Tibial nerve (tissue), 3 donors: ENCODE data around the gene NR1D1.

Source experiments
- POLR2A ChIP-seq, 2 donors: fragments of 450-650 bp; IDR thresholded peaks; one replicate each; pipeline ENCODE4 v1.6.1; 2017; ENCODE audit warnings: antibody characterized with exemption in 2 of 2, mild to moderate bottlenecking in 2 of 2, moderate library complexity in 2 of 2
- TF ChIP-seq, protein P1 (sequence below), 5 experiments: fragments of 200-600 bp in 3 of 5; fragments of 450-650 bp in 2 of 5; sonication (generic) in 3 of 5; IDR thresholded peaks; one replicate each; pipeline ENCODE4 v1.5.1; 2016 to 2019; ENCODE audit warnings: antibody characterized with exemption in 5 of 5, mild to moderate bottlenecking in 3 of 5, moderate library complexity in 2 of 5

DNA sequence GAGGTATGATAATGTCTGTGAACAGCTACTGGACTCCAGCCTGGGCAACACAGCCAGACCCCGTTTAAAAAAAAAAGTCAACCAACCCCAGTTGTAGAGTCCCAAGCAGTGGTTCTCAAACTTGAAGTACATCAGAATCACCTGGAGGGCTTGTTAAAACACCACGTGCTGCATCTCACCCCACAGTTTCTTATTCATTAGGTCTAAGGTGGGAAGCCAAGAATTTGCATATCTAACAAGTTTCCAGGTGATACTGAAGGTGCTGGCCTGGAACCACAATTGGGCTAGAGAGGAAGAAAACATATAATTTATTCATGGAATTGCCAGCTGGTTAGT is 14.7 kb upstream of the NR1D1 start:
- TF ChIP-seq, protein P1, sequence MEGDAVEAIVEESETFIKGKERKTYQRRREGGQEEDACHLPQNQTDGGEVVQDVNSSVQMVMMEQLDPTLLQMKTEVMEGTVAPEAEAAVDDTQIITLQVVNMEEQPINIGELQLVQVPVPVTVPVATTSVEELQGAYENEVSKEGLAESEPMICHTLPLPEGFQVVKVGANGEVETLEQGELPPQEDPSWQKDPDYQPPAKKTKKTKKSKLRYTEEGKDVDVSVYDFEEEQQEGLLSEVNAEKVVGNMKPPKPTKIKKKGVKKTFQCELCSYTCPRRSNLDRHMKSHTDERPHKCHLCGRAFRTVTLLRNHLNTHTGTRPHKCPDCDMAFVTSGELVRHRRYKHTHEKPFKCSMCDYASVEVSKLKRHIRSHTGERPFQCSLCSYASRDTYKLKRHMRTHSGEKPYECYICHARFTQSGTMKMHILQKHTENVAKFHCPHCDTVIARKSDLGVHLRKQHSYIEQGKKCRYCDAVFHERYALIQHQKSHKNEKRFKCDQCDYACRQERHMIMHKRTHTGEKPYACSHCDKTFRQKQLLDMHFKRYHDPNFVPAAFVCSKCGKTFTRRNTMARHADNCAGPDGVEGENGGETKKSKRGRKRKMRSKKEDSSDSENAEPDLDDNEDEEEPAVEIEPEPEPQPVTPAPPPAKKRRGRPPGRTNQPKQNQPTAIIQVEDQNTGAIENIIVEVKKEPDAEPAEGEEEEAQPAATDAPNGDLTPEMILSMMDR (IDR thresholded peaks at IDR 0.05): no peak
- no peak for TF ChIP-seq POLR2A (IDR thresholded peaks at IDR 0.05)
